H1 (cell line): ENCODE results near the gene ACTR1B. TPM values are rescaled to one million over a fixed set of nuclear protein-coding genes. Genes with fewer than 3 reads are reported as not detected.

Experiments used
- CTCF ChIA-PET: fragments of 300-600 bp; sonication (Branson Sonifier 250); formaldehyde crosslinking; loops from one replicate; lab custom pipeline; 2021; ENCODE audit not compliant: partially characterized antibody; lab: Charles Lee
- POLR2A ChIA-PET: fragments of 300-600 bp; sonication (Branson Sonifier 250); formaldehyde crosslinking; loops from one replicate; lab custom pipeline; 2021; ENCODE audit warnings: inconsistent platforms; ENCODE audit not compliant: partially characterized antibody; lab: Charles Lee
- DNase-seq, 2 experiments: peaks; one replicate each; pipeline versions ENCODE4 v3.0.0 to v3.0.0-alpha.2; 2010 to 2022; ENCODE audit warnings: low spot score in 2 of 2, low read depth in 1 of 2, mixed read lengths in 1 of 2
- FAIRE-seq: peaks from 2 replicates; lab custom pipeline; 2011; peaks lifted over from hg19 to GRCh38; lab: Jason Lieb, UNC
- H2AFZ ChIP-seq: 2 replicates; pipeline ENCODE4 v1.8.1; 2012; ENCODE audit warnings: low read length, inconsistent platforms
- H2AK5ac ChIP-seq: 2 replicates; pipeline ENCODE4 v1.6.1; 2013; ENCODE audit warnings: low read depth, low read length
- H2BK120ac ChIP-seq: replicated peaks from 2 replicates; pipeline ENCODE3; 2013; ENCODE audit warnings: low read depth, low read length, inconsistent platforms
- H2BK12ac ChIP-seq: 2 replicates; pipeline ENCODE4 v1.6.1; 2013; ENCODE audit warnings: low read depth, low read length
- H2BK15ac ChIP-seq: 2 replicates; pipeline ENCODE4 v1.6.1; 2013; ENCODE audit warnings: low read length
- H2BK20ac ChIP-seq: 2 replicates; pipeline ENCODE4 v1.6.1; 2013; ENCODE audit warnings: low read length
- H2BK5ac ChIP-seq: 2 replicates; pipeline ENCODE4 v1.6.1; 2013; ENCODE audit warnings: low read depth, low read length
- H3K14ac ChIP-seq: 2 replicates; pipeline ENCODE4 v1.6.1; 2013; ENCODE audit warnings: inconsistent platforms; ENCODE audit not compliant: insufficient read length
- H3K18ac ChIP-seq: 2 replicates; pipeline ENCODE4 v1.6.1; 2013; ENCODE audit warnings: low read length; ENCODE audit errors: extremely low read depth
- H3K23ac ChIP-seq: 2 replicates; pipeline ENCODE4 v1.6.1; 2013; ENCODE audit warnings: inconsistent platforms; ENCODE audit not compliant: insufficient read length
- H3K23me2 ChIP-seq: 2 replicates; pipeline ENCODE4 v1.6.1; 2013; ENCODE audit warnings: low read depth, low read length
- H3K27ac ChIP-seq: 2 replicates; pipeline ENCODE4 v1.6.1; 2011; ENCODE audit warnings: low read depth, low read length, inconsistent platforms
- H3K27me3 ChIP-seq, 4 experiments: replicated peaks in 1 of 4; 1 replicate in 1 of 4; 2 replicates in 3 of 4; pipeline versions ENCODE4 v1.6.1 to v1.8.1; 2011 to 2013; ENCODE audit warnings: low read length in 3 of 4, mild to moderate bottlenecking in 3 of 4, inconsistent platforms in 2 of 4, mixed read lengths in 2 of 4, moderate library complexity in 1 of 4; ENCODE audit not compliant: control insufficient read depth in 3 of 4, insufficient read depth in 3 of 4; ENCODE audit errors: extremely low read depth in 1 of 4
- H3K36me3 ChIP-seq, 4 experiments: 2 replicates each; pipeline versions ENCODE4 v1.6.1 to v1.8.1; 2011 to 2013; ENCODE audit warnings: mild to moderate bottlenecking in 4 of 4, low read length in 3 of 4, moderate library complexity in 2 of 4, control low read depth in 1 of 4, inconsistent platforms in 1 of 4; ENCODE audit not compliant: insufficient read depth in 4 of 4, control insufficient read depth in 2 of 4
- H3K4ac ChIP-seq: replicated peaks from 2 replicates; pipeline ENCODE3; 2013; ENCODE audit warnings: low read length, low read depth, mixed read lengths, inconsistent platforms; ENCODE audit not compliant: insufficient read length
- H3K4me1 ChIP-seq, 4 experiments: replicated peaks in 1 of 4; 1 replicate in 1 of 4; 2 replicates in 3 of 4; pipeline versions ENCODE4 v1.6.1 to v1.8.1; 2011 to 2013; ENCODE audit warnings: low read length in 3 of 4, inconsistent platforms in 2 of 4, mixed read lengths in 1 of 4; ENCODE audit not compliant: insufficient read depth in 4 of 4, control insufficient read depth in 3 of 4
- H3K4me2 ChIP-seq, 2 experiments: 2 replicates each; pipeline versions ENCODE4 v1.6.1 to v1.8.1; 2011 to 2013; ENCODE audit warnings: low read depth in 2 of 2, low read length in 2 of 2, control low read depth in 1 of 2, inconsistent platforms in 1 of 2, mild to moderate bottlenecking in 1 of 2; ENCODE audit not compliant: insufficient read depth in 1 of 2
- H3K4me3 ChIP-seq, 4 experiments: fragments of 200-600, 300-600 bp in 1 of 4; sonication (generic), shearing (Covaris generic), sonication (Bioruptor Twin) in 1 of 4; 2 replicates each; pipeline versions ENCODE4 v1.5.1 to v1.8.1; 2011 to 2016; ENCODE audit warnings: low read length in 4 of 4, low read depth in 3 of 4, control low read depth in 2 of 4, inconsistent platforms in 2 of 4, mild to moderate bottlenecking in 2 of 4, mixed read lengths in 1 of 4, moderate library complexity in 1 of 4; ENCODE audit not compliant: insufficient read depth in 2 of 4; ENCODE audit errors: extremely low read depth in 1 of 4
- H3K56ac ChIP-seq: replicated peaks from 2 replicates; pipeline ENCODE3; 2013; ENCODE audit warnings: low read depth, mild to moderate bottlenecking, mixed read lengths, low read length, inconsistent platforms; ENCODE audit not compliant: insufficient read length
- H3K79me1 ChIP-seq: 2 replicates; pipeline ENCODE4 v1.6.1; 2013; ENCODE audit warnings: low read depth, low read length, control low read depth
- H3K79me2 ChIP-seq, 2 experiments: 2 replicates each; pipeline versions ENCODE4 v1.6.1 to v1.8.1; 2012 to 2013; ENCODE audit warnings: low read length in 2 of 2, mild to moderate bottlenecking in 2 of 2, inconsistent platforms in 1 of 2; ENCODE audit not compliant: insufficient read depth in 2 of 2, control insufficient read depth in 1 of 2
- H3K9ac ChIP-seq, 4 experiments: replicated peaks in 1 of 4; 1 replicate in 1 of 4; 2 replicates in 3 of 4; pipeline versions ENCODE4 v1.6.1 to v1.8.1; 2011 to 2013; ENCODE audit warnings: low read depth in 3 of 4, low read length in 3 of 4, control low read depth in 2 of 4, mild to moderate bottlenecking in 2 of 4, moderate library complexity in 2 of 4, inconsistent platforms in 1 of 4; ENCODE audit errors: extremely low read depth in 1 of 4
- H3K9me3 ChIP-seq, 2 experiments: 2 replicates each; pipeline versions ENCODE4 v1.6.1 to v1.8.1; 2012 to 2013; ENCODE audit warnings: mild to moderate bottlenecking in 2 of 2, moderate library complexity in 2 of 2, control low read depth in 1 of 2, inconsistent platforms in 1 of 2, low read depth in 1 of 2, low read length in 1 of 2, mixed read lengths in 1 of 2; ENCODE audit not compliant: insufficient read depth in 2 of 2
- H4K20me1 ChIP-seq, 2 experiments: replicated peaks in 1 of 2; 2 replicates each; pipeline versions ENCODE3 to v1.8.1; 2011 to 2013; ENCODE audit warnings: inconsistent platforms in 2 of 2, low read length in 2 of 2, mild to moderate bottlenecking in 1 of 2; ENCODE audit not compliant: insufficient read depth in 2 of 2, control insufficient read depth in 1 of 2
- H4K5ac ChIP-seq: 2 replicates; pipeline ENCODE4 v1.6.1; 2013; ENCODE audit warnings: low read length, low read depth, mixed read lengths, inconsistent platforms; ENCODE audit not compliant: insufficient read length
- H4K8ac ChIP-seq: 2 replicates; pipeline ENCODE4 v1.8.0; 2013; ENCODE audit warnings: mild to moderate bottlenecking, moderate library complexity, low read length, inconsistent platforms; ENCODE audit not compliant: insufficient read depth; ENCODE audit errors: extremely low read depth
- H4K91ac ChIP-seq: replicated peaks from 2 replicates; pipeline ENCODE3; 2013; ENCODE audit warnings: low read length, mixed read lengths, inconsistent platforms; ENCODE audit not compliant: insufficient read length
- E2F6 ChIP-seq: IDR thresholded peaks from 2 replicates; pipeline ENCODE4 v1.6.1; 2012; ENCODE audit warnings: inconsistent platforms
- EZH2 ChIP-seq: fragments of 200-600 bp; sonication (generic); IDR thresholded peaks from 2 replicates; pipeline ENCODE4 v1.7.1; 2012; ENCODE audit warnings: low read depth, mild to moderate bottlenecking, moderate library complexity, low read length, inconsistent platforms; ENCODE audit not compliant: severe bottlenecking
- FOSL1 ChIP-seq: IDR thresholded peaks from 2 replicates; pipeline ENCODE4 v1.6.1; 2011; ENCODE audit warnings: mild to moderate bottlenecking, low read depth, low read length, moderate library complexity; ENCODE audit not compliant: insufficient read depth
- HDAC6 ChIP-seq: IDR thresholded peaks from one replicate; pipeline ENCODE4 v1.7.1; 2012; ENCODE audit warnings: low read depth, mild to moderate bottlenecking, inconsistent platforms, low read length, moderate library complexity
- POLR2AphosphoS5 ChIP-seq: IDR thresholded peaks from 2 replicates; pipeline ENCODE4 v1.6.1; 2011; ENCODE audit warnings: low read depth, low read length
- POU5F1 ChIP-seq: IDR thresholded peaks from 2 replicates; pipeline ENCODE4 v1.6.1; 2011; ENCODE audit warnings: low read depth, mild to moderate bottlenecking, low read length, moderate library complexity
- SAP30 ChIP-seq: fragments of 300-600 bp; sonication (generic); IDR thresholded peaks from 2 replicates; pipeline ENCODE4 v1.7.1; 2012; ENCODE audit warnings: low read length, moderate library complexity, mild to moderate bottlenecking, inconsistent platforms; ENCODE audit not compliant: insufficient read depth, insufficient replicate concordance
- SP4 ChIP-seq: IDR thresholded peaks from 2 replicates; pipeline ENCODE4 v1.6.1; 2012; ENCODE audit warnings: low read length, inconsistent platforms
- WGBS, 2 experiments: shearing (Covaris generic) in 1 of 2; methylation state at CpG; one replicate each; pipeline versions ENCODE4 v1.1.6 to v1.1.7; 2013 to 2015; ENCODE audit warnings: low lambda C conversion rate in 2 of 2, mixed read lengths in 2 of 2, inconsistent platforms in 1 of 2, low coverage in 1 of 2, missing lambda C conversion rate in 1 of 2; ENCODE audit not compliant: insufficient replicate concordance in 2 of 2, insufficient coverage in 1 of 2, insufficient read length in 1 of 2; ENCODE audit errors: extremely low coverage in 1 of 2, missing lambda C conversion rate in 1 of 2; 5-methylcytosine and 5-hydroxymethylcytosine counted together
- polyA plus RNA-seq, 7 experiments: library from polyadenylated mRNA; depleted of rRNA in 3 of 7; stranded (reverse) in 5 of 7; unstranded in 2 of 7; fragments of >200 nt in 5 of 7; fragments of 200-250 nt in 2 of 7; gene quantifications; 1 replicate in 5 of 7; 2 replicates in 1 of 7; 4 replicates in 1 of 7; pipeline versions ENCODE4 v1.2.1 to v1.2.3, GENCODE V29; 2011 to 2013; ENCODE audit warnings: missing spikeins in 2 of 7, mixed read lengths in 2 of 7
- total RNA-seq: library from RNA; stranded (reverse); fragmentation: NEBNext Ultra II Directional; extraction: Animal tissue kit (Norgen Biotek cat#: 25700); gene quantifications from 2 replicates; pipeline ENCODE4 v1.2.1, GENCODE V29; 2021

ACTR1B gene
- total and polyA plus RNA-seq, 2 of the 8 experiments (the other 6 are each of a cell fraction or from before 2014, with no cell fraction given), result 40.7 to 56.0 TPM

- no peak overlapping the region for H2AFZ ChIP-seq
- no peak overlapping the region for H3K9ac ChIP-seq
- no peak overlapping the region for H3K23ac ChIP-seq
- H2BK5ac ChIP-seq, result no peak overlapping the region
- no peaks in the 10 kb centered on the region; the same call in 1 of the 2 replicates for H3K79me1 ChIP-seq
- H2BK120ac ChIP-seq, result no peak overlapping the region
- H3K23me2 ChIP-seq, result peaks cover 6% of the 10 kb centered on the region; the same call in 1 of the 2 replicates
- H3K4me2 ChIP-seq, result no peak overlapping the region; a peak in 1 of 4 replicates
- H4K91ac ChIP-seq, result no peak overlapping the region
- H2BK15ac ChIP-seq, result no peak overlapping the region
- peaks cover 12 to 23% (median 16%) of the 10 kb centered on the region in 4 experiments for H3K36me3 ChIP-seq
- peaks cover 1 to 4% of the 10 kb centered on the region in 2 experiments for H4K20me1 ChIP-seq
- no peak overlapping the region for H3K18ac ChIP-seq
- H4K8ac ChIP-seq, result no peak overlapping the region
- H2BK20ac ChIP-seq, result no peak overlapping the region
- H2AK5ac ChIP-seq, result no peak overlapping the region
- H3K14ac ChIP-seq, result no peak overlapping the region
- H3K4ac ChIP-seq, result no peak overlapping the region
- peak in 1 of 2 experiments; percentile 16 for DNase-seq
- H3K4me1 ChIP-seq, result peaks cover 0 to 6% (median 0%) of the 10 kb centered on the region in 4 experiments; a peak in 2 of 7 replicates
- no peak overlapping the region for H2BK12ac ChIP-seq
- H3K4me3 ChIP-seq, result no peak overlapping the region
- POLR2A ChIA-PET, result interaction anchor here (1.5 to 4.7 kb wide), 2 partner anchors 8 to 18 kb away, joined by 5 to 71 read pairs; partner anchors contain the start of gene ACTR1B
- TF ChIP-seq SP4 (no peak), E2F6 (no peak), HDAC6 (no peak), EZH2 (no peak), POLR2AphosphoS5 (no peak), FOSL1 (no peak), POU5F1 (no peak), SAP30 (no peak)
- CTCF ChIA-PET, result interaction anchor here (1.0 kb wide), 2 partner anchors 18 to 65 kb away, joined by 3 to 4 read pairs; no protein-coding TSS in a partner anchor
- peaks cover 0 to 13% of the 10 kb centered on the region in 2 experiments; a peak in 2 of 4 replicates for H3K79me2 ChIP-seq
- no peaks in the 10 kb centered on the region for H3K9me3 ChIP-seq
- H4K5ac ChIP-seq, result no peak overlapping the region
- no peak overlapping the region for H3K27ac ChIP-seq
- no peak for FAIRE-seq
- no peaks in the 10 kb centered on the region; a peak in 1 of 7 replicates for H3K27me3 ChIP-seq
- H3K56ac ChIP-seq, result no peak overlapping the region
- 94% methylated on average over 4 of the region's 4 CpGs; no CpG with 5 or more reads in 1 of the 2 experiments for WGBS, 2 experiments
Observed at GRCh38 chr2:97644023-97644717, 19.7 kb downstream of the ACTR1B start.
